ENCODE measurements around the gene YTHDF2.

- TF ChIP-seq HNRNPLL (IDR thresholded peaks at IDR 0.05; ENCODE audit: low read depth, low read length, poor library complexity, severe bottlenecking) (no peak), SREBF2 (CRISPR knock-in tag; IDR thresholded peaks at IDR 0.05) (no peak), REST (IDR thresholded peaks at IDR 0.05; ENCODE audit: borderline replicate concordance) (no peak), REST (CRISPR knock-in tag; IDR thresholded peaks at IDR 0.05; ENCODE audit: low read depth) (no peak), ZNF449 (CRISPR knock-in tag; IDR thresholded peaks at IDR 0.05) (no peak), BCL6 (CRISPR knock-in tag; IDR thresholded peaks at IDR 0.05) (no peak), HIVEP1 (CRISPR knock-in tag; IDR thresholded peaks at IDR 0.05) (no peak), ATF6 (CRISPR knock-in tag; IDR thresholded peaks at IDR 0.05) (no peak)
- TF ChIP-seq, protein P1, sequence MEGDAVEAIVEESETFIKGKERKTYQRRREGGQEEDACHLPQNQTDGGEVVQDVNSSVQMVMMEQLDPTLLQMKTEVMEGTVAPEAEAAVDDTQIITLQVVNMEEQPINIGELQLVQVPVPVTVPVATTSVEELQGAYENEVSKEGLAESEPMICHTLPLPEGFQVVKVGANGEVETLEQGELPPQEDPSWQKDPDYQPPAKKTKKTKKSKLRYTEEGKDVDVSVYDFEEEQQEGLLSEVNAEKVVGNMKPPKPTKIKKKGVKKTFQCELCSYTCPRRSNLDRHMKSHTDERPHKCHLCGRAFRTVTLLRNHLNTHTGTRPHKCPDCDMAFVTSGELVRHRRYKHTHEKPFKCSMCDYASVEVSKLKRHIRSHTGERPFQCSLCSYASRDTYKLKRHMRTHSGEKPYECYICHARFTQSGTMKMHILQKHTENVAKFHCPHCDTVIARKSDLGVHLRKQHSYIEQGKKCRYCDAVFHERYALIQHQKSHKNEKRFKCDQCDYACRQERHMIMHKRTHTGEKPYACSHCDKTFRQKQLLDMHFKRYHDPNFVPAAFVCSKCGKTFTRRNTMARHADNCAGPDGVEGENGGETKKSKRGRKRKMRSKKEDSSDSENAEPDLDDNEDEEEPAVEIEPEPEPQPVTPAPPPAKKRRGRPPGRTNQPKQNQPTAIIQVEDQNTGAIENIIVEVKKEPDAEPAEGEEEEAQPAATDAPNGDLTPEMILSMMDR (IDR thresholded peaks at IDR 0.05 in 2 of 3, conservative IDR thresholded peaks at IDR 0.05 in 1 of 3; ENCODE audit: insufficient read depth in 2 of 3, low read depth in 1 of 3, low read length in 3 of 3): no peak
Measured at GRCh38 chr1:28781305-28781704, 44.6 kb downstream of the YTHDF2 start.
